ENCODE data around the gene ACTRT3.

- no peak for TF ChIP-seq EZH2 (IDR thresholded peaks at IDR 0.05)
- TF ChIP-seq CTCF (IDR thresholded peaks at IDR 0.05): no peak
Observed at GRCh38 chr3:169755488-169755887, 13.9 kb downstream of the ACTRT3 start.
